ENCODE data around the gene CDCA8.
"Not testable (repeated sequence)": the region's sequence is repeated elsewhere in the genome, so short reads cannot be mapped to it uniquely, and the experiment has no call there.

Gene CDCA8

DNA sequence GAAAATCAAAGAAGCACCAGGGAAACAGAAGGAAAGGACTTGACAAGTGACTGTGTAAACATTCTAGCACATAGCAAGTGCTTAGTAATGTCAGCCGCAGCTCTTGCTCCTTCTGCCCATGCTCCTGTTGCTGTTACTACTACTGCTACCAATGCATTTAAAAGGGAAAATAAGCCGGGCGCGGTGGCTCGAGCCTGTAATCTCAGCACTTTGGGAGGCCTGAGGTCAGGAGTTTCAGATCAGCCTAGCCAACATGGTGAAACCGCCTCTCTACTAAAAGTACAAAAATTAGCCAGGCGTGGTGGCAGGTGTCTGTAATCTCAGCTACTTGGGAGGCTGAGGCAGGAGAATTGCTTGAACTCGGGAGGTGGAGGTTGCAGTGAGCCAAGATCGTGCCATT, 8.1 kb upstream of the CDCA8 start:
- peak overlapping the region; percentile 7 for H3K27ac Mint-ChIP-seq
- H3K4me3 Mint-ChIP-seq; H3K27me3 Mint-ChIP-seq; DNase-seq; H3K9me3 Mint-ChIP-seq; ATAC-seq (replicated peaks): not testable (repeated sequence)
- H3K36me3 Mint-ChIP-seq: peaks cover 34 to 52% of the 10 kb centered on the region in 2 donors
- peaks cover 16 to 21% of the 10 kb centered on the region in 2 donors for H3K4me1 Mint-ChIP-seq

DNA sequence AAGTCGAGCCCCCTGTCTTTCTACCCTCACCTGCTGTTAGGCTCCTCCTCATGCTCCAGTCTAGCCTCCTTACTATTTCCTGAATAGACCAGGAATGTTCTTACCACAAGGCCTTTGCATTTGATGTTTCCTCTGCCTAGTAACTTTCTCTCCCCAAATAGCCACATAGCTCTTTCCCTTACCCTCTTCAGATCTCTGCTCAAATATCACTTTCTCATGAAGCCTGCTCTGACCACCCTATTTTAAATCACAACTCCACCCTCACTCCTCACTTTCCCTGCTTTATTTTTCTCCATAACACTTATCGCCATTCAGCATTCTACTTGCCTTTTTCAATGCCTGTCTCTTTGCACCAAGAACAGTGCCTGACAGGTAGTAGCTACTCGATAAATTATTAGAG, 6.6 kb upstream of the CDCA8 start:
- DNase-seq: no peak
- Mint-ChIP-seq H3K27ac (no peak overlapping the region), H3K36me3 (peaks cover 37 to 55% of the 10 kb centered on the region in 2 donors), H3K4me1 (peaks cover 26 to 30% of the 10 kb centered on the region in 2 donors), H3K27me3 (no peaks in the 10 kb centered on the region), H3K9me3 (no peaks in the 10 kb centered on the region), H3K4me3 (no peak overlapping the region)
- no peak for ATAC-seq (replicated peaks)

DNA sequence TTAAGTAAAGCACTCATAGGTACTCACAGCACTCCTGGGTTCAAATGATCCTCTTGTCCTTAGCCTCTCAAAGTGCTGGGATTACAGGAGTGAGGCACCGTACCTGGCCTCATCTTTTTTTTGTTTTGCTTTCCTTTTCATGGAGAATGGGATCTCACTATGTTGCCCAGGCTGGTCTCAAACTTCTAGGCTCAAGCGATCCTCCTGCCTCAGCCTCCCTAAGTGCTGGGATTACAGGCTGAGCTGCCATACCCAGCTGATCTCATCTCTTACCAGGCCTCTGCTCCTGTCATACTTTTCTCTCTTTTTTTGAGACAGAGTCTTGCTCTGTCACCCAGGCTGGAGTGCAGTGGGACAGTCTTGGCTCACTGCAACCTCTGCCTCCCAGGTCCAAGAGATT, 4.6 kb upstream of the CDCA8 start:
- not testable (repeated sequence) for H3K9me3 Mint-ChIP-seq; H3K4me3 Mint-ChIP-seq; H3K27me3 Mint-ChIP-seq; DNase-seq; ATAC-seq (replicated peaks)
- H3K4me1 Mint-ChIP-seq: peaks cover 35 to 37% of the 10 kb centered on the region in 2 donors
- peak overlapping the region; percentile 81 for H3K27ac Mint-ChIP-seq
- H3K36me3 Mint-ChIP-seq: peaks cover 26 to 48% of the 10 kb centered on the region in 2 donors

DNA sequence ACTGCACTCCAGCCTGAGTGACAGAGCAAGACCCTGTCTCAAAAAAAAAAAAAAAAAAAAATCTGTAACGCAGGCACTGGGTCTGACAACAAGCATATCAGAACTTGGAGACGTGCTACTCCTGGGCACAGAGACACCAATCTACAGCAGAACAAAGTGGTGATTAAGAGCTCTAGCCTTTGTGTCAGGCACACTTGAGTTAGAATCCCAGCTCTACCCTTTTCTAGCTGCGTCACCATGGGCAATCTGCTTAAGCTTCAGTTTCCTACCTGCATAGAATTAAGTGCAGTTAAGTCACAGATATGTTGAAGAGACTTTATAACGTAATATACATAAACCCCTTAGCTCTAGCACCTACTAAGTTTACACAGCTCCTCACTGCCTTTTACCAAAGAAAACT, 3.4 kb upstream of the CDCA8 start:
- H3K36me3 Mint-ChIP-seq: peaks cover 23 to 38% of the 10 kb centered on the region in 2 donors
- ATAC-seq (replicated peaks) (no peak), DNase-seq (no peak)
- peaks cover 31 to 37% of the 10 kb centered on the region in 2 donors for H3K4me1 Mint-ChIP-seq
- no peak overlapping the region for H3K27ac Mint-ChIP-seq
- H3K9me3 Mint-ChIP-seq: no peaks in the 10 kb centered on the region
- no peaks in the 10 kb centered on the region for H3K27me3 Mint-ChIP-seq
- H3K4me3 Mint-ChIP-seq: peak overlapping the region; percentile 95 to 100

DNA sequence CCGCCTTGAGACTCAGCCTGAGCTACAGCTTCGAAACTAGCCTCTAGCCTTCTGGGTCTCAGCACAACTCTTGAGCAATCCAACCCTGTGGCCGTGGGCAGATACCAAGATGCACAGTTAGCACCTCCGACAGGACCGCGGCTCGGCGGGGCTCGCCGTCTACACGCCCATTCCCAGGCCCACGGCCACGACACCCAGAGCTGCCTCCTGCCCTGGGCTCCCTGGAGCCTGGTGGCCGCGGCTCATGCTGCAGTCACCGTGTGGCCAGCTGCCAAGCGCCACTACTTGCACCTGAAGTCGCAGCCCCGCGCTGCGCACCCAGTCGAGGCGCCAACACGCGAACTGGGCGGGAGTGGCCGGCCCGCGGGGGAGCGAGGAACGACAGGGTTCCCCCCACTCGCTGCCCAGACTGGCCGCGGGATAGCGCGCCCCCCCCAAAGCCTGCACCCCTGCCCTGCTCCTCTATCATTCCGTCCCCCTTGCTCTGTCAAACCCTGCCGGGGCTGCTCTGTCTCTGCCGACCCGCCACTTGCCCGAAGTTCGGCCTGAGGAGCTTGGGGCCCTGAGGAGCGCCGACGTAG, 729 bp upstream of the CDCA8 start:
- ATAC-seq (replicated peaks): peak; percentile 12 to 17
- Mint-ChIP-seq H3K4me1 (peaks cover 30 to 37% of the 10 kb centered on the region in 2 donors), H3K27ac (peak overlapping the region; percentile 94), H3K9me3 (no peaks in the 10 kb centered on the region), H3K36me3 (peaks cover 12 to 20% of the 10 kb centered on the region in 2 donors), H3K27me3 (no peaks in the 10 kb centered on the region), H3K4me3 (peak overlapping the region; percentile 95 to 100)
- peak; percentile 6 for DNase-seq

DNA sequence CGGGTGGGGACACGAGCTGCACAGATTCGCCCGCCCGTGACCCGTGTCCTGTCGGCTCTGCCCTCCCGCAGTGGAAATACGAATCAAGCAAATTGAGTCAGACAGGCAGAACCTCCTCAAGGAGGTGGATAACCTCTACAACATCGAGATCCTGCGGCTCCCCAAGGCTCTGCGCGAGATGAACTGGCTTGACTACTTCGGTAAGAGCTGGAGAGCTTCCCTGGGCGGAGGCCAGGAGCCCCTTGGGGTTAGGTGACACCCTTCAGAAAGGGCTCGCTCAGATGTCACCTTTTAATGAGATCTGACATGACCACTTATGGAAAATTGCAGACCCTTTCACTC, 489 bp downstream of the CDCA8 start:
- Mint-ChIP-seq H3K27me3 (no peaks in the 10 kb centered on the region), H3K4me3 (peak overlapping the region; percentile 95 to 100), H3K4me1 (peaks cover 29 to 36% of the 10 kb centered on the region in 2 donors), H3K36me3 (peaks cover 10 to 14% of the 10 kb centered on the region in 2 donors), H3K9me3 (no peaks in the 10 kb centered on the region), H3K27ac (peak overlapping the region; percentile 94)
- ATAC-seq (replicated peaks) (no peak), DNase-seq (peak; percentile 9)

DNA sequence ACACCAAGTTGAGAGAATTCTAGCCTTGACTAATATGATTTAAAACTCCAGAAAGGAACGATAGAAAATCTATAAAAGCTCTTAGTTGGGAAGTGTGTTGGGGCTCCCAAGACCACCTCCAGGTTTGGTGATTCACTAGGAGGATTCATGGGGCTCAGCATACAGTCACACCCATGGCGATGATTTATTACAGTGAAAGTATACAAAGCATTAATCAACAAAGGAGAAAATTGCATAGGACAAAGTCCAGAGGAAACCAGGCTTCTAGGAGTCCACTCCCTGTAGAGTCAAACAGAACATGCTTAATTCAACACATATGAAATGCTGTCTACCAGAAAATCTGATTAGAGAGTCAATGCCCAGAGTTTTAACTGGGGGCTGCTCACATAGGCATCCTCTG, 4.8 kb downstream of the CDCA8 start:
- Mint-ChIP-seq H3K4me1 (peaks cover 0 to under 1% of the 10 kb centered on the region in 2 donors), H3K36me3 (peaks cover 3 to 13% of the 10 kb centered on the region in 2 donors), H3K27ac (no peak overlapping the region), H3K27me3 (no peaks in the 10 kb centered on the region), H3K4me3 (no peak overlapping the region), H3K9me3 (no peaks in the 10 kb centered on the region)
- no peak for ATAC-seq (replicated peaks)
- DNase-seq: no peak

DNA sequence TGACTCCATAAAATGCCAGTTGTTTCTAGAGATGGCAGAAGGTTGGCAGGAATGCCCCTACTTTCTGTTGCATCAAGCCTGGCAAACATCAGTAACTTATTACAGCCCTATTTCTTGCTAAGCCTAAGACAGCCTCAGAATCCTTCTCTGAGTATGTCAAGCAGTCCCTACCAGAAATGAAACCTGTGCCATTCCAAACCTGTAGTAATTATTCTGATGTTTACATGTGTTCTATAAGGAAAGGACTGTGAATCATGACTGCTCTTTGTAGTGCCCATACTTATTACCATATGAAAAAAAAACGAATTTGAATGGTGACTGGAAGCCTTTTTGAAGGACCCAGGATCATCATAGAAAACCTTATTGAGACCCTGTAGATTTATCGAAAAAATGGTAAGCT, 5.4 kb downstream of the CDCA8 start:
- DNase-seq (no peak), ATAC-seq (replicated peaks) (no peak)
- Mint-ChIP-seq H3K9me3 (no peaks in the 10 kb centered on the region), H3K27me3 (no peaks in the 10 kb centered on the region), H3K4me3 (no peak overlapping the region), H3K27ac (no peak overlapping the region), H3K4me1 (no peaks in the 10 kb centered on the region), H3K36me3 (peaks cover 3 to 18% of the 10 kb centered on the region in 2 donors)

DNA sequence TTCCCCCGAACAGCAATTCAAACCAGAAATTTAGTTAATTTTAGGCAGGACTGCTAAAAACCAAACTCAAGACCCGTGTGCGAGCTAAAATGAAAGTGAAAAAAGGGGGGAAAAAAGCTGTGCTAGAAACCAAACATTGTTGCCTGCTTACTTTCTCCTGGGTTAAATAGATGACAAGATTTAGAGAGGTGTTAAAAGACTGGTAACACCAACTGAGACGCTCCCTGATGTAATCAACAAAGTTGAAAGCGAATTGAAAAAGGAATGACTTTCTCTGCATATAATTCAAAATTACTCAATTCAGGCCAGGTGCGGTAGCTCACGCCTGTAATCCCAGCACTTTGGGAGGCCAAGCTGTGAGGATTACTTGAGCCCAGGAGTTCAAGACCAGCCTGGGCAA, 6.8 kb downstream of the CDCA8 start:
- peaks cover 6 to 26% of the 10 kb centered on the region in 2 donors for H3K36me3 Mint-ChIP-seq
- no peaks in the 10 kb centered on the region for H3K4me1 Mint-ChIP-seq
- no peak for DNase-seq
- no peak overlapping the region for H3K27ac Mint-ChIP-seq
- H3K4me3 Mint-ChIP-seq: no peak overlapping the region
- ATAC-seq (replicated peaks): no peak
- no peaks in the 10 kb centered on the region for H3K27me3 Mint-ChIP-seq
- no peaks in the 10 kb centered on the region for H3K9me3 Mint-ChIP-seq

DNA sequence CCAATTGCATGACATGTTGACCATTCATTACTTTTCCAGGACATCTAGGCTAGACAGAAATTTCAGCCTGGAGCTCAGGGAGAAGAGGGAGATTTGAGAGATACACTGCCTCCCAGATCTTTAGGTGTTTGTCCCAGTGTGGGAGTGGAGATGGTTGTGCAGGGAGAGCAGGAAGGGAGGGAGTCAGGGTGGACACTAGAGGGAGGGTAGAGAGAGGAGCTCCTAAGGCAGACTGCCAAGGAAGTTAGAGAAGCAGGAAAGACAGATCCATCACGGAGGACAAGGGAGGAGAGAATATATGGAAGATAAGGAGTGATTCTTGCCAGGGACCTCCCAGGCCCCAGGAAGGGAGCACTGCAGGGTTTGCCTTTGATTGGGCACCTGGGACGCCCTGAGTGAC, 8.7 kb downstream of the CDCA8 start:
- H3K4me1 Mint-ChIP-seq: no peaks in the 10 kb centered on the region
- H3K4me3 Mint-ChIP-seq: no peak overlapping the region
- H3K27me3 Mint-ChIP-seq: no peaks in the 10 kb centered on the region
- H3K27ac Mint-ChIP-seq: no peak overlapping the region
- H3K9me3 Mint-ChIP-seq: no peaks in the 10 kb centered on the region
- ATAC-seq (replicated peaks) (no peak), DNase-seq (no peak)
- H3K36me3 Mint-ChIP-seq: peaks cover 8 to 35% of the 10 kb centered on the region in 2 donors

DNA sequence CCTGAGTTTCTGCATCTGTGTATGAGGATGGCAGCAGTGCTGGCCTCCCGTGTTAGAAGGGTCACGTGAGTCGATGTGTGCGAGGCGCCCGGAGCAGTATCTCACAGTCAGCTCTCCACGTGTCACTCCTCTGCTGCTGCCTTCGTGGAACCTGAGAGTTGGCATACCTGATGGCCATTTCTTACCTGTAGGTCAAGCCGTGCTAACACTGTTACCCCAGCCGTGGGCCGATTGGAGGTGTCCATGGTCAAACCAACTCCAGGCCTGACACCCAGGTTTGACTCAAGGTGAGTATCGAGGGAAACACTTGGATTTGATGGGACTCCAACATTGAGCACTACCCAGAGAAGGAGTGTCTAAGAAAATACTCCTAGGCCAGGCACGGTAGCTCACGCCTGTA, 10.7 kb downstream of the CDCA8 start:
- DNase-seq (no peak), ATAC-seq (replicated peaks) (no peak)
- Mint-ChIP-seq H3K4me3 (no peak overlapping the region), H3K4me1 (no peaks in the 10 kb centered on the region), H3K27ac (no peak overlapping the region), H3K36me3 (peaks cover 13 to 49% of the 10 kb centered on the region in 2 donors), H3K27me3 (no peaks in the 10 kb centered on the region), H3K9me3 (no peaks in the 10 kb centered on the region)

DNA sequence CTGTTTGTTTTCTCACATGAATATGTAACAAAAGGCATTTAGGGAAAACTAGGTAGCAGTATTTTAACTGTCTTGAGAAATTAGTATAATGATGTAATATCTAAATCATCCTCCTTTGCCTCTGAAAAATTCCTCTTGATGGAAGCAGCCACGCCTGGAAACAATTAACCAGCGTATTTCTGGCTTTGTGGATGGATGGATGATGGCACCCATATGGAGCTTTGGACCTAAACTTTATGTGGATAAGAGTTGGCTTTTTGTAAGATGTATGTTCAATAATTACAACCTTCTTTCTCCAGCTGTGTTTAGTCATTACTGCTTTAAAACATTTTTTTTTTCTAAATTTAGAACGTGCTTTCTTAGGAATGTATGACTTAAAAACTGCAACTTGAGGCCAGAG, 12.7 kb downstream of the CDCA8 start:
- Mint-ChIP-seq H3K36me3 (peaks cover 18 to 61% of the 10 kb centered on the region in 2 donors), H3K27ac (no peak overlapping the region), H3K4me3 (no peak overlapping the region), H3K27me3 (no peaks in the 10 kb centered on the region), H3K9me3 (no peaks in the 10 kb centered on the region), H3K4me1 (no peaks in the 10 kb centered on the region)
- DNase-seq: no peak
- no peak for ATAC-seq (replicated peaks)

DNA sequence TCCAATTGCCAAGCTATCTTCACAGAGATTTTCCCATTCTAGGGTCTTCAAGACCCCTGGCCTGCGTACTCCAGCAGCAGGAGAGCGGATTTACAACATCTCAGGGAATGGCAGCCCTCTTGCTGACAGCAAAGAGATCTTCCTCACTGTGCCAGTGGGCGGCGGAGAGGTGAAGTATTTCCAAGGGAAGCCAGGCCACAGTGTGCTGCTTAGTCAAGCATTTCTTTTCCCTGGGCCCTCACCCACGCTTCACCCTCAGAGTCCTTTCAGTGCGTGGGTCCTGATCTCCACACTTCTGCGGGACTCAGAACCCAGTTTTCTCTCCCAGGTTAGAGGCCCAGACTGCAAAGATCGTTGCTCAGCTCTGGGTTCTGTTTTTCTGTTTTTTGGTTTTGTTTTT, 13.1 kb downstream of the CDCA8 start:
- Mint-ChIP-seq H3K4me3 (no peak overlapping the region), H3K4me1 (no peaks in the 10 kb centered on the region), H3K36me3 (peaks cover 18 to 59% of the 10 kb centered on the region in 2 donors), H3K9me3 (no peaks in the 10 kb centered on the region), H3K27ac (no peak overlapping the region), H3K27me3 (no peaks in the 10 kb centered on the region)
- DNase-seq (no peak), ATAC-seq (replicated peaks) (no peak)

DNA sequence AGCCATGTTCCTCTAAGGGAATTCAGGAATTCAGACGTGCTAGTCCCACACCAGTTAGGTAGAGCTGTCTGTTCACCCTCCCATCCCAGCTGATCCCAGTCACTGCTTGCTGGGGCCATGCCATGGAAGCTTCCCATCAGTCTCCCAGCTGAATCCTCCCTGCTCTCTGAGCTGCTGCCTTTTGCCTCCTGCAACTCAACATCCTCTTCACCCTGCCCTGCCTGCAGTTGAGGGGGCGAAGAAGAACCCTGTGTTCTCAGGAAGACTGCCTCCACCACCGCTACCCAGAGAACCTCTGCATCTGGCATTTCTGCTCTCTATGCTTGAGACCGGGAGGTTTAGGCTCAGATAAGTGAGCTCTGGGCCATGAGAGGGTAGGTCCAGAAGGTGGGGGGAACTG, 16.2 kb downstream of the CDCA8 start:
- Mint-ChIP-seq H3K9me3 (no peaks in the 10 kb centered on the region), H3K36me3 (peaks cover 14 to 41% of the 10 kb centered on the region in 2 donors), H3K27ac (no peak overlapping the region), H3K4me1 (no peaks in the 10 kb centered on the region), H3K27me3 (no peaks in the 10 kb centered on the region), H3K4me3 (no peak overlapping the region)
- no peak for ATAC-seq (replicated peaks)
- no peak for DNase-seq

DNA sequence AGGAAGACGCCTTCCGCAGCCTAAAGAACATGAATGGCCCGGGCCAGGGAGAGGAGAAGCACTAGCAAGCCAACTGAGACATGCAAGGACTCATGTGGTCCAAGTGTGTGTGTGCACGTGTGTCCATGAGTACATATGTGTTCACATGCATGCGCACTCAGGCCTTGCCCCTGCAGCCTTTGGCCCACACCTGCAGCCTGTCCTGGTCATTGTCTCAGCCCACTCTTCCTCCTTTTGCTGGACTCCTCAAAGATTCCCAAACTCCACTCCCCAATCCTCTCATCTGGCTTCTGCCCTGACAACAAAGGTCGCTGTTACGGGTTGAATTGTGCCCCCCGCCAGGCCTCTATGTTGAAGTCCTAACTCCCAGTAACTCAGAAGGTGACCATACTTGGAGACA, 21.9 kb downstream of the CDCA8 start:
- no peak for ATAC-seq (replicated peaks)
- no peaks in the 10 kb centered on the region for H3K9me3 Mint-ChIP-seq

DNA sequence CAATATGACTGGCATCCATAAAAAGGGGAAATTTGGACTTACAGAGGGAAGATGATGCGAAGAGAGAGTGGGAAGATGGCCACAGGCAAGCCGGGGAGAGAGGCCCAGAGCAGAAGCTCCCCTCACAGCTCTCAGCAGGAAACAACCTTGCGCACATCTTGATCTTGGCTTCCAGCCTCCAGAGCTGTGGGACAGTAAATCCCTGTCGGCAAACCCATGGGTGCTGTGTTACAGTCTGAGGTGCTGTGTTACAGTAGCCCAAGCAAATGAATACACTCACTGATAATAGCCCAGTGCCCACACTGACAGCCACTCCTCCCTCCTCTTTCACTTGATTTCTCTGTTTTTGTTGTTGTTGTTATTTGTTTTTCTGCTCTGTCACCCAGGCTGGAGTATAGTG, 22.4 kb downstream of the CDCA8 start:
- peaks cover 0 to under 1% of the 10 kb centered on the region in 2 donors for H3K36me3 Mint-ChIP-seq
- no peaks in the 10 kb centered on the region for H3K27me3 Mint-ChIP-seq

More for the DNA sequence above, 21.9 kb downstream of the CDCA8 start:
- Mint-ChIP-seq H3K36me3 (peaks cover 0 to 5% of the 10 kb centered on the region in 2 donors), H3K4me3 (no peak overlapping the region), H3K27me3 (no peaks in the 10 kb centered on the region), H3K27ac (no peak overlapping the region), H3K4me1 (no peaks in the 10 kb centered on the region)
- DNase-seq: no peak

More for the DNA sequence above, 22.4 kb downstream of the CDCA8 start:
- no peak for DNase-seq
- Mint-ChIP-seq H3K9me3 (no peaks in the 10 kb centered on the region), H3K27ac (no peak overlapping the region), H3K4me1 (no peaks in the 10 kb centered on the region), H3K4me3 (no peak overlapping the region)
- no peak for ATAC-seq (replicated peaks)
